ENCODE data around the gene SNRNP70. TPM values are rescaled to one million over a fixed set of nuclear protein-coding genes. Genes with fewer than 3 reads are reported as not detected.
A peak's percentile ranks its signal among the peaks of the same experiment; 100 is the strongest.
"Not testable (repeated sequence)": the region's sequence is repeated elsewhere in the genome, so short reads cannot be mapped to it uniquely, and the experiment has no call there.

SNRNP70 gene
- total RNA-seq, result 103 TPM

GRCh38 chr19:49085020-49085867, at the start of gene SNRNP70:
Gene SNRNP70, plus strand, starts transcription at chr19:49085451. Its CDS starts 964 bp downstream, at chr19:49086415.
- H3K27me3 ChIP-seq (ENCODE audit: control insufficient read depth in 3 of 3, insufficient read depth in 3 of 3, low read length in 3 of 3), result no peaks in the 10 kb centered on the region
- H3K9me3 ChIP-seq (ENCODE audit: control insufficient read depth in 3 of 3, low read length in 3 of 3), result no peaks in the 10 kb centered on the region
- peaks cover 18 to 20% (median 18%) of the 10 kb centered on the region in 3 donors for H3K36me3 ChIP-seq (ENCODE audit: control insufficient read depth in 3 of 3, insufficient read depth in 3 of 3, low read length in 3 of 3)
- H3K27ac ChIP-seq (ENCODE audit: low read depth, low read length), result peak within 1 kb of the TSS; percentile 92
- H3K4me1 ChIP-seq (ENCODE audit: control insufficient read depth in 3 of 3, insufficient read depth in 3 of 3, low read length in 3 of 3), result peaks cover 17 to 37% (median 21%) of the 10 kb centered on the region in 3 donors
- H3K4me3 ChIP-seq (ENCODE audit: low read length in 3 of 3), result peak within 1 kb of the TSS; percentile 94 to 97 (median 96)
- H3K9ac ChIP-seq (ENCODE audit: low read depth in 1 of 3, low read length in 3 of 3), result peak within 1 kb of the TSS; percentile 90 to 99 (median 95)

- not testable (repeated sequence) for H3K4me1 ChIP-seq (ENCODE audit: control insufficient read depth in 3 of 3, insufficient read depth in 3 of 3, low read length in 3 of 3); H3K27ac ChIP-seq (ENCODE audit: low read depth, low read length); H3K9ac ChIP-seq (ENCODE audit: low read depth in 1 of 3, low read length in 3 of 3); H3K27me3 ChIP-seq (ENCODE audit: control insufficient read depth in 3 of 3, insufficient read depth in 3 of 3, low read length in 3 of 3); H3K9me3 ChIP-seq (ENCODE audit: control insufficient read depth in 3 of 3, low read length in 3 of 3); H3K36me3 ChIP-seq (ENCODE audit: control insufficient read depth in 3 of 3, insufficient read depth in 3 of 3, low read length in 3 of 3); H3K4me3 ChIP-seq (ENCODE audit: low read length in 3 of 3)
Measured at GRCh38 chr19:49036815-49037214, 48.4 kb upstream of the SNRNP70 start, which contains the start of gene CGB1. Gene CGB1, minus strand, starts transcription at chr19:49036895. Its CDS starts 184 bp downstream, at chr19:49036711.

- H3K9me3 ChIP-seq (ENCODE audit: control insufficient read depth in 3 of 3, low read length in 3 of 3); H3K36me3 ChIP-seq (ENCODE audit: control insufficient read depth in 3 of 3, insufficient read depth in 3 of 3, low read length in 3 of 3); H3K4me3 ChIP-seq (ENCODE audit: low read length in 3 of 3); H3K9ac ChIP-seq (ENCODE audit: low read depth in 1 of 3, low read length in 3 of 3); H3K4me1 ChIP-seq (ENCODE audit: control insufficient read depth in 3 of 3, insufficient read depth in 3 of 3, low read length in 3 of 3); H3K27me3 ChIP-seq (ENCODE audit: control insufficient read depth in 3 of 3, insufficient read depth in 3 of 3, low read length in 3 of 3); H3K27ac ChIP-seq (ENCODE audit: low read depth, low read length): not testable (repeated sequence)
Measured at GRCh38 chr19:49038111-49038510, 47.1 kb upstream of the SNRNP70 start.

GRCh38 chr19:49038557-49039276, 46.5 kb upstream of the SNRNP70 start:
- not testable (repeated sequence) for H3K4me3 ChIP-seq (ENCODE audit: low read length in 3 of 3); H3K27ac ChIP-seq (ENCODE audit: low read depth, low read length); H3K36me3 ChIP-seq (ENCODE audit: control insufficient read depth in 3 of 3, insufficient read depth in 3 of 3, low read length in 3 of 3); H3K27me3 ChIP-seq (ENCODE audit: control insufficient read depth in 3 of 3, insufficient read depth in 3 of 3, low read length in 3 of 3); H3K9ac ChIP-seq (ENCODE audit: low read depth in 1 of 3, low read length in 3 of 3); H3K4me1 ChIP-seq (ENCODE audit: control insufficient read depth in 3 of 3, insufficient read depth in 3 of 3, low read length in 3 of 3); H3K9me3 ChIP-seq (ENCODE audit: control insufficient read depth in 3 of 3, low read length in 3 of 3)

- H3K9ac ChIP-seq (ENCODE audit: low read depth in 1 of 3, low read length in 3 of 3); H3K27me3 ChIP-seq (ENCODE audit: control insufficient read depth in 3 of 3, insufficient read depth in 3 of 3, low read length in 3 of 3); H3K36me3 ChIP-seq (ENCODE audit: control insufficient read depth in 3 of 3, insufficient read depth in 3 of 3, low read length in 3 of 3); H3K4me1 ChIP-seq (ENCODE audit: control insufficient read depth in 3 of 3, insufficient read depth in 3 of 3, low read length in 3 of 3); H3K27ac ChIP-seq (ENCODE audit: low read depth, low read length); H3K9me3 ChIP-seq (ENCODE audit: control insufficient read depth in 3 of 3, low read length in 3 of 3); H3K4me3 ChIP-seq (ENCODE audit: low read length in 3 of 3): not testable (repeated sequence)
Measured at GRCh38 chr19:49039736-49040135, 45.5 kb upstream of the SNRNP70 start.

GRCh38 chr19:49042177-49042576, 43.1 kb upstream of the SNRNP70 start:
- Histone ChIP-seq H3K36me3 (ENCODE audit: control insufficient read depth in 3 of 3, insufficient read depth in 3 of 3, low read length in 3 of 3) (no peaks in the 10 kb centered on the region), H3K4me3 (ENCODE audit: low read length in 3 of 3) (no peak overlapping the region), H3K4me1 (ENCODE audit: control insufficient read depth in 3 of 3, insufficient read depth in 3 of 3, low read length in 3 of 3) (no peaks in the 10 kb centered on the region), H3K27me3 (ENCODE audit: control insufficient read depth in 3 of 3, insufficient read depth in 3 of 3, low read length in 3 of 3) (no peaks in the 10 kb centered on the region), H3K27ac (ENCODE audit: low read depth, low read length) (no peak overlapping the region), H3K9ac (ENCODE audit: low read depth in 1 of 3, low read length in 3 of 3) (no peak overlapping the region), H3K9me3 (ENCODE audit: control insufficient read depth in 3 of 3, low read length in 3 of 3) (no peaks in the 10 kb centered on the region)

GRCh38 chr19:49042666-49043065, 42.6 kb upstream of the SNRNP70 start:
- H3K9me3 ChIP-seq (ENCODE audit: control insufficient read depth in 3 of 3, low read length in 3 of 3); H3K9ac ChIP-seq (ENCODE audit: low read depth in 1 of 3, low read length in 3 of 3); H3K27ac ChIP-seq (ENCODE audit: low read depth, low read length); H3K4me1 ChIP-seq (ENCODE audit: control insufficient read depth in 3 of 3, insufficient read depth in 3 of 3, low read length in 3 of 3); H3K4me3 ChIP-seq (ENCODE audit: low read length in 3 of 3); H3K27me3 ChIP-seq (ENCODE audit: control insufficient read depth in 3 of 3, insufficient read depth in 3 of 3, low read length in 3 of 3); H3K36me3 ChIP-seq (ENCODE audit: control insufficient read depth in 3 of 3, insufficient read depth in 3 of 3, low read length in 3 of 3): not testable (repeated sequence)

- not testable (repeated sequence) for H3K4me1 ChIP-seq (ENCODE audit: control insufficient read depth in 3 of 3, insufficient read depth in 3 of 3, low read length in 3 of 3); H3K27ac ChIP-seq (ENCODE audit: low read depth, low read length); H3K4me3 ChIP-seq (ENCODE audit: low read length in 3 of 3); H3K27me3 ChIP-seq (ENCODE audit: control insufficient read depth in 3 of 3, insufficient read depth in 3 of 3, low read length in 3 of 3); H3K9ac ChIP-seq (ENCODE audit: low read depth in 1 of 3, low read length in 3 of 3); H3K36me3 ChIP-seq (ENCODE audit: control insufficient read depth in 3 of 3, insufficient read depth in 3 of 3, low read length in 3 of 3); H3K9me3 ChIP-seq (ENCODE audit: control insufficient read depth in 3 of 3, low read length in 3 of 3)
Measured at GRCh38 chr19:49043548-49043947, 41.7 kb upstream of the SNRNP70 start, which contains the start of gene CGB5. Gene CGB5, plus strand, starts transcription at chr19:49043848. Its CDS starts 362 bp downstream, at chr19:49044210.

GRCh38 chr19:49049011-49049410, 36.2 kb upstream of the SNRNP70 start, which contains the start of gene CGB8:
Gene CGB8, minus strand, starts transcription at chr19:49049111. Its CDS starts 372 bp downstream, at chr19:49048739.
- not testable (repeated sequence) for H3K27ac ChIP-seq (ENCODE audit: low read depth, low read length); H3K9me3 ChIP-seq (ENCODE audit: control insufficient read depth in 3 of 3, low read length in 3 of 3); H3K27me3 ChIP-seq (ENCODE audit: control insufficient read depth in 3 of 3, insufficient read depth in 3 of 3, low read length in 3 of 3); H3K4me3 ChIP-seq (ENCODE audit: low read length in 3 of 3); H3K9ac ChIP-seq (ENCODE audit: low read depth in 1 of 3, low read length in 3 of 3); H3K36me3 ChIP-seq (ENCODE audit: control insufficient read depth in 3 of 3, insufficient read depth in 3 of 3, low read length in 3 of 3); H3K4me1 ChIP-seq (ENCODE audit: control insufficient read depth in 3 of 3, insufficient read depth in 3 of 3, low read length in 3 of 3)

- not testable (repeated sequence) for H3K9ac ChIP-seq (ENCODE audit: low read depth in 1 of 3, low read length in 3 of 3); H3K27ac ChIP-seq (ENCODE audit: low read depth, low read length); H3K27me3 ChIP-seq (ENCODE audit: control insufficient read depth in 3 of 3, insufficient read depth in 3 of 3, low read length in 3 of 3); H3K36me3 ChIP-seq (ENCODE audit: control insufficient read depth in 3 of 3, insufficient read depth in 3 of 3, low read length in 3 of 3); H3K4me1 ChIP-seq (ENCODE audit: control insufficient read depth in 3 of 3, insufficient read depth in 3 of 3, low read length in 3 of 3); H3K4me3 ChIP-seq (ENCODE audit: low read length in 3 of 3); H3K9me3 ChIP-seq (ENCODE audit: control insufficient read depth in 3 of 3, low read length in 3 of 3)
Measured at GRCh38 chr19:49049834-49050233, 35.4 kb upstream of the SNRNP70 start.

Measured in skeletal muscle tissue (tissue), 4 donors.